ENCODE results near the gene ATG101.

DNA sequence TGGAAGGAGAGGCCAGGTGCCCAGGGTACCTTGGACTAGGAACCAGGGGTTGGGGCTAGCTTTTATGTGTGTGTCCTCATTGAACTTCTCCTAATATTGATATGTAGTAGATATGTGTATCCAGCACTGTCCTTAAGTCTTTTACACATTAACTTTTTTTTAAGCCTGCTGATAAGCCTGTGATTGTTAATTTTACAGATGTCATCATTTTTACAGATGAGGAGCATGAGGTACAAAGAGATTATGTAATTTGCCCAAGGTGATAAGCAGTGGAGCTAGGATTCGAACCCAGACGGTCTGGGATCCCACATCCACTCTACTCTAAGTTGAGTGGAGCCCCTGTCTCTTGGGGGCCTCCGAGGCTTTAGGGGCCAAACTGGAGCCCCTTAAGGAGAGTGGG is 28.7 kb upstream of the ATG101 start:
- TF ChIP-seq CBX5 (CRISPR knock-in tag; IDR thresholded peaks at IDR 0.05; ENCODE audit: borderline replicate concordance) = no peak
- TF ChIP-seq, protein P1, sequence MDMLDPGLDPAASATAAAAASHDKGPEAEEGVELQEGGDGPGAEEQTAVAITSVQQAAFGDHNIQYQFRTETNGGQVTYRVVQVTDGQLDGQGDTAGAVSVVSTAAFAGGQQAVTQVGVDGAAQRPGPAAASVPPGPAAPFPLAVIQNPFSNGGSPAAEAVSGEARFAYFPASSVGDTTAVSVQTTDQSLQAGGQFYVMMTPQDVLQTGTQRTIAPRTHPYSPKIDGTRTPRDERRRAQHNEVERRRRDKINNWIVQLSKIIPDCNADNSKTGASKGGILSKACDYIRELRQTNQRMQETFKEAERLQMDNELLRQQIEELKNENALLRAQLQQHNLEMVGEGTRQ (IDR thresholded peaks at IDR 0.05; ENCODE audit: low read depth, low read length) = no peak
- TF ChIP-seq, protein P1 (CRISPR knock-in tag; IDR thresholded peaks at IDR 0.05; ENCODE audit: borderline replicate concordance) = no peak
- no peak for TF ChIP-seq POLR2A (IDR thresholded peaks at IDR 0.05; ENCODE audit: insufficient read depth in 1 of 2, low read depth in 2 of 2, low read length in 2 of 2)
- TF ChIP-seq, protein P2, sequence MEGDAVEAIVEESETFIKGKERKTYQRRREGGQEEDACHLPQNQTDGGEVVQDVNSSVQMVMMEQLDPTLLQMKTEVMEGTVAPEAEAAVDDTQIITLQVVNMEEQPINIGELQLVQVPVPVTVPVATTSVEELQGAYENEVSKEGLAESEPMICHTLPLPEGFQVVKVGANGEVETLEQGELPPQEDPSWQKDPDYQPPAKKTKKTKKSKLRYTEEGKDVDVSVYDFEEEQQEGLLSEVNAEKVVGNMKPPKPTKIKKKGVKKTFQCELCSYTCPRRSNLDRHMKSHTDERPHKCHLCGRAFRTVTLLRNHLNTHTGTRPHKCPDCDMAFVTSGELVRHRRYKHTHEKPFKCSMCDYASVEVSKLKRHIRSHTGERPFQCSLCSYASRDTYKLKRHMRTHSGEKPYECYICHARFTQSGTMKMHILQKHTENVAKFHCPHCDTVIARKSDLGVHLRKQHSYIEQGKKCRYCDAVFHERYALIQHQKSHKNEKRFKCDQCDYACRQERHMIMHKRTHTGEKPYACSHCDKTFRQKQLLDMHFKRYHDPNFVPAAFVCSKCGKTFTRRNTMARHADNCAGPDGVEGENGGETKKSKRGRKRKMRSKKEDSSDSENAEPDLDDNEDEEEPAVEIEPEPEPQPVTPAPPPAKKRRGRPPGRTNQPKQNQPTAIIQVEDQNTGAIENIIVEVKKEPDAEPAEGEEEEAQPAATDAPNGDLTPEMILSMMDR (CRISPR knock-in tag; IDR thresholded peaks at IDR 0.05) = no peak
- TF ChIP-seq POLR2G (IDR thresholded peaks at IDR 0.05; ENCODE audit: low read depth, low read length) = no peak

All from HepG2 (cell line).